Testis (tissue), 2 donors: Measurements from ENCODE around the gene SLC9C2.
"Not testable (repeated sequence)": the region's sequence is repeated elsewhere in the genome, so short reads cannot be mapped to it uniquely, and the experiment has no call there.

Experiments used
- POLR2A ChIP-seq: fragments of 450-650 bp; IDR thresholded peaks from one replicate; pipeline ENCODE4 v1.6.1; 2017; ENCODE audit warnings: antibody characterized with exemption, mild to moderate bottlenecking, moderate library complexity
- TF ChIP-seq, protein P1 (sequence below), 3 experiments: fragments of 450-650 bp in 2 of 3; fragments of 200-600 bp in 1 of 3; sonication (generic) in 1 of 3; IDR thresholded peaks; one replicate each; pipeline ENCODE4 v1.5.1; 2016 to 2019; ENCODE audit warnings: antibody characterized with exemption in 3 of 3, mild to moderate bottlenecking in 2 of 3, moderate library complexity in 1 of 3

DNA sequence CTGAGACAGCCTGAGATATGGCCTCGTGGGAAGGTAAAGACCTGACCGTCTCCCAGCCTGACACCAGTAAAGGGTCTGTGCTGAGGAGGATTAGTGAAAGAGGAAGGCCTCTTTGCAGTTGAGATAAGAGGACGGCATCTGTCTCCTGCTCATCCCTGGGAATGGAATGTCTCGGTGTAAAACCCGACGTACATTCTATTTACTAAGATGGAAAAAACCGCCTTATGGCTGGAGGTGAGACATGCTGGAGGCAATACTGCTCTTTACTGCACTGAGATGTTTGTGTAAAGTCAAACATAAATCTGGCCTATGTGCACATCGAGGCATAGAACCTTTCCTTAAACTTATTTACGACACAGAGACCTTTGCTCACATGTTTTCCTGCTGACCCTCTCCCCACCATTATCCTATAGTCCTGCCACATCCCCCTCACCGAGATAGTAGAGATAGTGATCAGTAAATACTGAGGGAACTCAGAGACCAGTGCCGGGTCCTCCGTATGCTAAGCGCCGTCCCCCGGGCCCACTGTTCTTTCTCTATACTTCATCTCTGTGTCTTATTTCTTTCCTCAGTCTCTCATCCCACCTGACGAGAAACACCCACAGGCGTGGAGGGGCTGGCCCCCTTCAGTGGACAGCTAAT is 128.0 kb downstream of the SLC9C2 start:
- TF ChIP-seq, protein P1, sequence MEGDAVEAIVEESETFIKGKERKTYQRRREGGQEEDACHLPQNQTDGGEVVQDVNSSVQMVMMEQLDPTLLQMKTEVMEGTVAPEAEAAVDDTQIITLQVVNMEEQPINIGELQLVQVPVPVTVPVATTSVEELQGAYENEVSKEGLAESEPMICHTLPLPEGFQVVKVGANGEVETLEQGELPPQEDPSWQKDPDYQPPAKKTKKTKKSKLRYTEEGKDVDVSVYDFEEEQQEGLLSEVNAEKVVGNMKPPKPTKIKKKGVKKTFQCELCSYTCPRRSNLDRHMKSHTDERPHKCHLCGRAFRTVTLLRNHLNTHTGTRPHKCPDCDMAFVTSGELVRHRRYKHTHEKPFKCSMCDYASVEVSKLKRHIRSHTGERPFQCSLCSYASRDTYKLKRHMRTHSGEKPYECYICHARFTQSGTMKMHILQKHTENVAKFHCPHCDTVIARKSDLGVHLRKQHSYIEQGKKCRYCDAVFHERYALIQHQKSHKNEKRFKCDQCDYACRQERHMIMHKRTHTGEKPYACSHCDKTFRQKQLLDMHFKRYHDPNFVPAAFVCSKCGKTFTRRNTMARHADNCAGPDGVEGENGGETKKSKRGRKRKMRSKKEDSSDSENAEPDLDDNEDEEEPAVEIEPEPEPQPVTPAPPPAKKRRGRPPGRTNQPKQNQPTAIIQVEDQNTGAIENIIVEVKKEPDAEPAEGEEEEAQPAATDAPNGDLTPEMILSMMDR (IDR thresholded peaks at IDR 0.05) = not testable (repeated sequence)
- TF ChIP-seq POLR2A = not testable (repeated sequence)
